Tibial artery (tissue), 4 donors: ENCODE results near the gene MBNL2.

Experiments
- DNase-seq, 2 donors: peaks; one replicate each; pipeline ENCODE4 v3.0.0-alpha.2; 2019
- H3K27ac ChIP-seq, 2 donors: fragments of 200-600 bp; sonication (generic) in 1 of 2; 1 replicate in 1 of 2; 2 replicates in 1 of 2; pipeline ENCODE4 v1.5.1; 2018 to 2019; ENCODE audit warnings: mild to moderate bottlenecking in 1 of 2
- H3K27me3 ChIP-seq, 2 donors: fragments of 200-600 bp; sonication (generic) in 1 of 2; one replicate each; pipeline versions ENCODE4 v1.5.1 to v1.6.0; 2016 to 2019
- H3K36me3 ChIP-seq, 3 donors: fragments of 200-600 bp; sonication (generic) in 2 of 3; one replicate each; pipeline ENCODE4 v1.5.1; 2016 to 2019; ENCODE audit warnings: mild to moderate bottlenecking in 2 of 3
- H3K4me1 ChIP-seq, 4 donors: fragments of 200-600 bp; sonication (generic) in 2 of 4; 1 replicate in 3 of 4; 2 replicates in 1 of 4; pipeline ENCODE4 v1.5.1; 2016 to 2019
- H3K4me3 ChIP-seq, 2 donors: fragments of 200-600 bp; sonication (generic) in 1 of 2; 1 replicate in 1 of 2; 2 replicates in 1 of 2; pipeline ENCODE4 v1.5.1; 2018 to 2019; ENCODE audit warnings: mild to moderate bottlenecking in 2 of 2
- H3K9me3 ChIP-seq, 3 donors: fragments of 200-600 bp; sonication (generic) in 1 of 3; one replicate each; pipeline ENCODE4 v1.5.1; 2016 to 2019
- intact Hi-C: fragments of 100-400 bp; cut with DNase I; formaldehyde crosslinking; loops from one replicate; pipeline ENCODE4 v1.15.0; 2023; ENCODE audit warnings: low total_unique reads
- TF ChIP-seq, protein P1 (sequence below), 2 experiments: fragments of 200-600 bp in 1 of 2; fragments of 450-650 bp in 1 of 2; IDR thresholded peaks; one replicate each; pipeline ENCODE4 v1.5.1; 2017 to 2019; ENCODE audit warnings: antibody characterized with exemption in 2 of 2, mild to moderate bottlenecking in 1 of 2, moderate library complexity in 1 of 2

Gene MBNL2

DNA sequence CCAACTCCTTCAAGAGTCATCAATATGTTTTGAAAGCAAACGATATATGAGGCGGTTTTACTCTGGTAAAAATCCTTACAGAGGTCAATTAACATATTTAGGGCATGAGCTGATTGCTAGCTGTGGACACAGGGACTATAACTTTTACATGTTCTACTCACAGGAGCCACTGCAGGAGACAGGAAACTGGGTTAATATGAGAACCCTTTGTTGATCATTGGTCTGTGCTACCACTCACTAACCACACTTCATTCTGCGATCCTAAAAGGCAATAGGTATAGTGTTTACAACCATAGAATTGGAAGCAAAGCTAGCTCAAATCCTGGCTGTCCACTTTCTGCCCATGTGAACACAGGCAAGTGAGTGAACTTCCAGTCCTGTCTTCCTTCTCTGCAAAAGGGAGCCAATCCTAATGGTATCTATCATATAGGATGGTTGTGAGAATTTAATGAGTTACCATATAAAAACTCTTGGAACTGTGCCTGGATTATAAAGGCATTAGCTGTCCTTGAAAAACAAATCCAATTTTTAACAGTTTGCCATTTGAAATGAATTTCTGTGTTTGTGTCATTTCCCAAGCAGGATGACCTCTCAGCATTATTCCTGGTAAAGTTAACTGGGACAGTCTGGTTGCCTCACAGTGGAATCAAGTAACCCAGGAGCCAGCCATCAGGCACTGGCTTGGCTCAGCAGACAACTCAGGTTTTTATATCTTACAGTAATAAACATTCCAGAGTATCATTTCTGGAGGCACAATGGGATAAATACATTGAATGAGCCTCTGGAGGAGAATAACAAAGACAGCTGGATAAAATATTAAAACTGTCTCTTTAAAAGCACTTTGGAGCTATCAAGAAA is 182.0 kb downstream of the MBNL2 start:
- Histone ChIP-seq H3K4me1 (no peaks in the 10 kb centered on the region), H3K27ac (no peak overlapping the region), H3K4me3 (no peak overlapping the region), H3K27me3 (no peaks in the 10 kb centered on the region), H3K9me3 (no peaks in the 10 kb centered on the region), H3K36me3 (no peaks in the 10 kb centered on the region)
- intact Hi-C loops = no loop called here
- TF ChIP-seq, protein P1, sequence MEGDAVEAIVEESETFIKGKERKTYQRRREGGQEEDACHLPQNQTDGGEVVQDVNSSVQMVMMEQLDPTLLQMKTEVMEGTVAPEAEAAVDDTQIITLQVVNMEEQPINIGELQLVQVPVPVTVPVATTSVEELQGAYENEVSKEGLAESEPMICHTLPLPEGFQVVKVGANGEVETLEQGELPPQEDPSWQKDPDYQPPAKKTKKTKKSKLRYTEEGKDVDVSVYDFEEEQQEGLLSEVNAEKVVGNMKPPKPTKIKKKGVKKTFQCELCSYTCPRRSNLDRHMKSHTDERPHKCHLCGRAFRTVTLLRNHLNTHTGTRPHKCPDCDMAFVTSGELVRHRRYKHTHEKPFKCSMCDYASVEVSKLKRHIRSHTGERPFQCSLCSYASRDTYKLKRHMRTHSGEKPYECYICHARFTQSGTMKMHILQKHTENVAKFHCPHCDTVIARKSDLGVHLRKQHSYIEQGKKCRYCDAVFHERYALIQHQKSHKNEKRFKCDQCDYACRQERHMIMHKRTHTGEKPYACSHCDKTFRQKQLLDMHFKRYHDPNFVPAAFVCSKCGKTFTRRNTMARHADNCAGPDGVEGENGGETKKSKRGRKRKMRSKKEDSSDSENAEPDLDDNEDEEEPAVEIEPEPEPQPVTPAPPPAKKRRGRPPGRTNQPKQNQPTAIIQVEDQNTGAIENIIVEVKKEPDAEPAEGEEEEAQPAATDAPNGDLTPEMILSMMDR (IDR thresholded peaks at IDR 0.05) = no peak
- no peak for DNase-seq

GRCh38 chr13:97407540-97407939 is 185.4 kb downstream of the MBNL2 start:
- Histone ChIP-seq H3K4me3 (no peak overlapping the region), H3K27ac (no peak overlapping the region), H3K27me3 (no peaks in the 10 kb centered on the region), H3K36me3 (no peaks in the 10 kb centered on the region), H3K9me3 (no peaks in the 10 kb centered on the region), H3K4me1 (no peaks in the 10 kb centered on the region)
- TF ChIP-seq, protein P1 (IDR thresholded peaks at IDR 0.05) = no peak
- intact Hi-C loops = no loop called here
- DNase-seq = no peak

DNA sequence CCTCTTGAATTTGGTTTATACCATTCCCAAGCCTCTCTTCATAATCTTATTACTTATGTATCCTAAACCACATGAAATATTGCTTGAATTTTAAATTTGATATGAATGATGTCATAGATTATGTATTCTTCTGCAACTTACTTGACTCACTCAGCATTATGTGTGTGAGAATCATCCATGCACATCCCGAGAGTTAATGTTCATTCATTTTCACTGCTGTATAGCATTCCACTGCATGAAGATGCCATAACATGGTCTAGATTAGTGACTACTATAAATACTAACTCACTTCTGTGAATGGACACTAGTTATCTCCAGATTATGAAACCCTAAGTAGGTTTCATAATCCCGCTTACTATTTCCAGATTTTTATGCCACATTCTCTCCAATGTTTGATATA is 186.8 kb downstream of the MBNL2 start:
- DNase-seq = no peak
- H3K9me3 ChIP-seq = no peaks in the 10 kb centered on the region
- no peak overlapping the region for H3K27ac ChIP-seq
- H3K4me3 ChIP-seq = no peak overlapping the region
- H3K27me3 ChIP-seq = no peaks in the 10 kb centered on the region
- no peaks in the 10 kb centered on the region for H3K36me3 ChIP-seq
- intact Hi-C loops = no loop called here
- TF ChIP-seq, protein P1 (IDR thresholded peaks at IDR 0.05) = no peak
- no peaks in the 10 kb centered on the region for H3K4me1 ChIP-seq

DNA sequence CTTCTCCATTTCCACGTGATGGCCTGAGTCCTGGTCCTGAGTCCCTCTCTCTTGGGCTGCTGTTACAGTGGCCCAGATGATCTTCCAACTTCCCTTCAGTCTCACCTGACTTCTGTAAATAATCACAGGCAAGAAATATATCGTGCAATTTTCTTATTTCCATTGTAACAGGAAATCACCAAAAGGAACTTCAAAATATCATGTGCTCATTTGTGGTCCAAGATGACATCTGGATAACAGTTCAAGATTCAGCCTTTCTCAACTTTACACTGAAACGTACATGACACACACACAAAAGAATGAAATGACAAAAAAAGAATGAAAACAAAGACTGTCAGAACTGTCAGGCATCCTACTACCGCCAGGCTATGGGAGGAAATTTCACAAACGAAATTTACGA is 189.9 kb downstream of the MBNL2 start:
- intact Hi-C loops = no loop called here

DNA sequence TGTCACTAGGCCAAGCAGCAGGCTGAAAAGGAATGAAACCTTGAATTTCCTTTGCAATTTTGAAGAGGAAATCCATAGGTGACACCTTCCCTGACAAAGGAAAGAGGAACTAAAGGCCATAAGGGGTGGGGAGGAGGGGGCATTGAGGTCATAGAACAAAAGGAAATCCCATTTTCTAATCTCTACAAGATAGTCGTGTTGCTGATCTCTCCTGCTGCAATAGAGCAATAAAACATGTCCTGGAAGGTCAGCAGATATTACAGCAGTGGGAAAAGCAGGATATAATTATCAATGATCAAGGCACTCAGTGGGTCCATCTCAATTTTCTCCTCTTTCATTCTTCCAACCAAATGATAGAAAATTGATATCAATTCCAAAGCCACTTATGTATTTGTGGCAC is 191.6 kb downstream of the MBNL2 start:
- no peak for DNase-seq
- intact Hi-C loops = no loop called here
- TF ChIP-seq, protein P1 (IDR thresholded peaks at IDR 0.05) = no peak
- Histone ChIP-seq H3K27ac (no peak overlapping the region), H3K9me3 (no peaks in the 10 kb centered on the region), H3K27me3 (no peaks in the 10 kb centered on the region), H3K4me1 (no peaks in the 10 kb centered on the region), H3K4me3 (no peak overlapping the region), H3K36me3 (no peaks in the 10 kb centered on the region)

More for the DNA sequence above, 189.9 kb downstream of the MBNL2 start:
- TF ChIP-seq, protein P1 (IDR thresholded peaks at IDR 0.05) = no peak
- H3K4me3 ChIP-seq = no peak overlapping the region
- H3K27me3 ChIP-seq = no peaks in the 10 kb centered on the region
- DNase-seq = no peak
- no peak overlapping the region for H3K27ac ChIP-seq
- no peaks in the 10 kb centered on the region for H3K36me3 ChIP-seq
- H3K9me3 ChIP-seq = no peaks in the 10 kb centered on the region
- H3K4me1 ChIP-seq = no peaks in the 10 kb centered on the region
